Measurements from ENCODE around the gene LYST.

The LYST gene

GRCh38 chr1:235710687-235711086, 156.0 kb downstream of the LYST start:
- no peak for DNase-seq (ENCODE audit: low spot score)

DNA sequence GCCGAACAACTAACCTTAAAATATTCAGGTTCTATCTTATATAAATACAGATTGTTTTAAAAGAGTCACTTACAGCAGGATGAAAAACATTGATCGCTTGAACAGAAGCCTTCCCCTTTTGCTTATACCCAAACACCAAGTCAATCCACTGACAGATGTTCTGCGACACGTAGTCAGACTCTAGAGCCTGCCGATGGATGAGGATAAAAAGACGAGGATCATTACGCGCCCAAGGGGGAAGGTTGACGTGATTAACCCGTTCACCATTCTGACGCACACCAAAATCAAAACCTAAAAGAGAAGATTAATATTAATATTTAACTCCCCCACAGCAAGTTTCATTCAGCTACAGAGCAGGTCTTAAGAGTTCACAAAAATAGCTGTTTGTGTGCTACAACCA, 157.7 kb downstream of the LYST start:
- DNase-seq (ENCODE audit: low spot score) = no peak

DNA sequence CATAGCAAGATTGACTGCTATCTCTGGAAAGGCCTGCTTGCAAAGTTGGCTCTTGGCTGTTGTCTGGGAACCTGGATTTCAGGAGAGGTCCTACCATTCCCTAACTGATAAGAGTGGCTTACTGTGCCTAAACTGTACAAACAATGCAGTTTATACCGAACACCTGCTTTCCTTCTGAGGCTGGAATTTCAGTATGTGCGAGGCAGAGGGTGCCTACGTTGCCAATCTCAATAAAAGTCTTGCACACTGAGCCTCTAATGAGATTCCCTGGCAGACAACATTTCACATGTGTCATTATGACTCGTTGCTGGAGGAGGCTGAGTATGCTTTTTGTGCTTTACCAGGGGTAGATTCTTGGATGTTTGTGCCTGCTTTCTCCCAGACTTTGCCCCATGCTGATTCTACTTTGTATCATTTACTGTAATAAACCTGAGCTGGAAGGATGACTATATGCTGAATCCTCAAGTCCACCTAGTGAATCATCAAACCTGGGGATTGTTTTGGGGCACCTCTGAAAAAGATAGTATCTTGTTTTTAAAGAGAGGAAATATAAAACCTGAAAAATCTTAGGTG, 158.2 kb downstream of the LYST start:
- DNase-seq (ENCODE audit: low spot score) = peak; percentile 45

GRCh38 chr1:235703506-235703905, 163.2 kb downstream of the LYST start:
- DNase-seq (ENCODE audit: low spot score) = no peak

GRCh38 chr1:235702412-235702811, 164.3 kb downstream of the LYST start:
- DNase-seq (ENCODE audit: low spot score) = no peak

GRCh38 chr1:235697508-235697907, 169.2 kb downstream of the LYST start:
- no peak for DNase-seq (ENCODE audit: low spot score)

GRCh38 chr1:235689356-235689755, 177.3 kb downstream of the LYST start:
- DNase-seq (ENCODE audit: low spot score) = no peak

- no peak for DNase-seq (ENCODE audit: low spot score)
Observed at GRCh38 chr1:235688096-235688495, 178.6 kb downstream of the LYST start.

GRCh38 chr1:235683653-235684052, 183.1 kb downstream of the LYST start:
- no peak for DNase-seq (ENCODE audit: low spot score)

DNA sequence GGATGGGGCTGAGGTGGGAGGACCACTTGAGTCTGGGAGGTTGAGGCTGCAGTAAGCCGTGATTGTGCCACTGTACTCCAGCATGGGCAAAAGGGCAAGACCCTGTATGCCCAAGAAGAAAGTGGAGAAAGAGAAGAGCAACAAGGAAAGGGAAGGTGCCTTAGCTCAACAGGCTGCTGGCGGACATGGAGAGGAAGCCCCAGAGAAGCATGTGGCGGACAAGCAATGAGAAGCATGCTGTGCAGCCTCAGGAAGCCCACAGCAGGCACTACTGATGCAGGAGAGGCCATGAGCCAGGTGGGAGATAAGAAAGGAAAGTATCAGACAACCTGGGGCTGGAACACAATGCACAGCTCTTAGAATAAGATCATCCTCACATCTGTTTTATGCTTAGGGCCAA, 184.5 kb downstream of the LYST start:
- DNase-seq (ENCODE audit: low spot score) = no peak

- no peak for DNase-seq (ENCODE audit: low spot score)
Observed at GRCh38 chr1:235679644-235680043, 187.1 kb downstream of the LYST start.

GRCh38 chr1:235679005-235679404, 187.7 kb downstream of the LYST start:
- DNase-seq (ENCODE audit: low spot score) = no peak

GRCh38 chr1:235675152-235675890, 191.4 kb downstream of the LYST start:
- DNase-seq (ENCODE audit: low spot score) = no peak

- no peak for DNase-seq (ENCODE audit: low spot score)
Observed at GRCh38 chr1:235673981-235674380, 192.7 kb downstream of the LYST start.

DNA sequence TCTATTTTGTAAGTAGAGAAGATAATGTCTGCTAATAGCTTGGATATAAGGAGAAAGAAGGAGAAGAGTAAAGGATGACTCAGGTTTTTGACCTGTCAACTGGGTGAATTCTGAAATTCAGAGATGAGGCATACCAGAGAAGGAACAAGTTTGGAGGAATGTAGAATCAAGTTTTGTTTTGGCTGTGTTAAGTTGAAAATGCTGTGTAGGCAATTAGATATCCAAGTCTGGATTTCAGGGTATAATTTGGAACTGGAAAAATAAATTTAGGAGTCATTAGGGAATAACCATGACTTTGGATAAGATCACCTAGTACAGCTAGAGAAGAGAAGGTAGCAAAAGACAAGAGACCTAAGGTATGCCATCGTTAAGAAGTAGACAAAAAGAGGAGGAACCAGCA, 194.7 kb downstream of the LYST start:
- DNase-seq (ENCODE audit: low spot score) = no peak

GRCh38 chr1:235670157-235670776, 196.4 kb downstream of the LYST start:
- DNase-seq (ENCODE audit: low spot score) = no peak

DNA sequence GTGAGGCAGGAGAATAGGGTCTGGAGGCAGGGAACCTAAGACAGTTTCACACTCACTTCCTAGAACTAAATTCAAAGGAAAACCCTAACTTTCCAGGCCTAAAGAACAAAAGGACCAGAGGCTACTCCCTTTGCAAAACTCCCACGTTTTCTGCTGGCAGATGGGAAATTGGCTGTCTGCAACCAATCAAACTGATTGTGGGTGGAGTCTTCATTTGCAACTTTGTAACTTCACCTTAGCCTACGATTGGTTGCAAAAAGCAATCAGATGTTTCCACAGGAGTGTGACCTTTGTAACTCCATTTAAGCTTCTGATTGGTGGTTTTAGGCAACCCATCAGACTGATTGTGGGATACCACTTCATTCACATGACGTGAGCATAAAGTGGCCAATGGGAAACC, 197.4 kb downstream of the LYST start:
- DNase-seq (ENCODE audit: low spot score) = no peak

GRCh38 chr1:235663628-235664027, 203.1 kb downstream of the LYST start:
- no peak for DNase-seq (ENCODE audit: low spot score)

DNA sequence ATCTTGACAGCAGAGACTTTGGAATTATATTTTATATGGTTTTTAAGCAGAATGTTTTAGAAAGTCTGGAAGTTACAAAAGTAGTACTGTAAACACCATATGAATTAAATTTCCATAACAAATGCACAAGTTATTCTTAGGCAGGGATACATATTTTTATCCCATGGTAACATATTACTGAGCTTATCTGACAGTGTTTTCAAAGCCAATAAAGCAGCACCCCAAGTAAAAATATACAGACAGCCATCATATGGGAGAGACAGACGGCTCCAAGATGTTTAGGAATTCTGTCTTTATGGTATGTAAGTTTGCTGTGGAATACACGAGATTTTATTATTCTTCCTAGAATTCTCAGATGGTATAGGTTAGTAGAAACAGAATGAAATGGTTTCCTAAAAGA, 205.1 kb downstream of the LYST start:
- no peak for DNase-seq (ENCODE audit: low spot score)

DNA sequence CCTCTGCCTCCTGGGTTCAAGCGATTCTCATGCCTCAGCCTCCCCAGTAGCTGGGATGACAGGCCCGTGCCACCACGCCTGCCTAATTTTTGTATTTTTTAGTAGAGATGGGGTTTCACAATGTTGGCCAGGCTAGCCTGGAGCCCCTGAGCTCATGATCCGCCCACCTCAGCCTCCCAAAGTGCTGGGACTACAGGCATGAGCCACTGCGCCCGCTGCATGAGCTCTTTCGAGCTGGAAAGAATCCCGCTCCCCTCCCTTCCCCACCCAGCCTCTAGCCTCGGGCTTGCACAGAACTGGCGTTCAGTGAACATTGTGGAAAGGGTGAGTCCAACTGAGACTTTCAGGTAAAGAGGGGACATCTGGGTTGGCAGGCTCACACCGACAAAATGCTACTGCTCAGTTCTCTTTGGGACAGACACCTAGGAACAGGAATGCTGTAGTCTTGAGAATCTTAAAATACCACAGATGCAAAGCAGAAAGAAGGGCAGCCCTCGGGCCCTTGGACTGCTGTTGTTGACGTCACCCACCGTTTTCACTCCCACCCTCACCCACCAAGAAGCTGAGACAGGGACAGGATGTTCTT, 207.4 kb downstream of the LYST start:
- no peak for DNase-seq (ENCODE audit: low spot score)

GRCh38 chr1:235657747-235658526, 208.8 kb downstream of the LYST start:
- no peak for DNase-seq (ENCODE audit: low spot score)

- no peak for DNase-seq (ENCODE audit: low spot score)
Observed at GRCh38 chr1:235657269-235657668, 209.4 kb downstream of the LYST start.

Data from kidney capillary endothelial cell (primary cell).